Measurements from ENCODE around the gene NR5A1.

The NR5A1 gene

DNA sequence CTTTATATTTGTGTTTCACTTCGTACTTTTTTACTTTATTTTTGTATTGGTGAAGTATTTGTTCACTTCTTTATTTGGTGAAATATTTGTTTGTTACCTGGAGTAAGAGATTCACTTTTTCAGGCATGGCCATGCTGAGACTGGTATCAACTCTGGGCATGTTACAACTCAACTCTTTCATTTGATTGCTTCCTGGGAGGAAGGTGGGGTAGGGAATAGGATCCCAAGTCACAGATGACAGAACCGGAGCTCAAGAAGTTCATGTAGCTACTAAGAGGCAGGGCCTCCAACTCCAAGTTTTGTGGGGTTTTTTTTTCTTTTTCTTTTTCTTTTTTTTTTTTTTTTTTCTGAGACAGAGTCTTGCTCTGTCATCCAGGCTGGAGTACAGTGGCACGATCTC lies 63.0 kb downstream of the NR5A1 start:
- TF ChIP-seq EZH2phosphoT487 (IDR thresholded peaks at IDR 0.05; ENCODE audit: borderline replicate concordance): no peak
- TF ChIP-seq, protein P1, sequence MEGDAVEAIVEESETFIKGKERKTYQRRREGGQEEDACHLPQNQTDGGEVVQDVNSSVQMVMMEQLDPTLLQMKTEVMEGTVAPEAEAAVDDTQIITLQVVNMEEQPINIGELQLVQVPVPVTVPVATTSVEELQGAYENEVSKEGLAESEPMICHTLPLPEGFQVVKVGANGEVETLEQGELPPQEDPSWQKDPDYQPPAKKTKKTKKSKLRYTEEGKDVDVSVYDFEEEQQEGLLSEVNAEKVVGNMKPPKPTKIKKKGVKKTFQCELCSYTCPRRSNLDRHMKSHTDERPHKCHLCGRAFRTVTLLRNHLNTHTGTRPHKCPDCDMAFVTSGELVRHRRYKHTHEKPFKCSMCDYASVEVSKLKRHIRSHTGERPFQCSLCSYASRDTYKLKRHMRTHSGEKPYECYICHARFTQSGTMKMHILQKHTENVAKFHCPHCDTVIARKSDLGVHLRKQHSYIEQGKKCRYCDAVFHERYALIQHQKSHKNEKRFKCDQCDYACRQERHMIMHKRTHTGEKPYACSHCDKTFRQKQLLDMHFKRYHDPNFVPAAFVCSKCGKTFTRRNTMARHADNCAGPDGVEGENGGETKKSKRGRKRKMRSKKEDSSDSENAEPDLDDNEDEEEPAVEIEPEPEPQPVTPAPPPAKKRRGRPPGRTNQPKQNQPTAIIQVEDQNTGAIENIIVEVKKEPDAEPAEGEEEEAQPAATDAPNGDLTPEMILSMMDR (conservative IDR thresholded peaks at IDR 0.05; ENCODE audit: low read length): no peak
- no peaks in the 10 kb centered on the region for H3K9me2 ChIP-seq (replicated peaks; ENCODE audit: low read depth, low read length)
- no peak overlapping the region for H3K4me3 ChIP-seq (ENCODE audit: low read length, poor library complexity, severe bottlenecking)
- no peaks in the 10 kb centered on the region for H3K27me3 ChIP-seq (ENCODE audit: insufficient read depth, low read length, poor library complexity, severe bottlenecking)
- H3F3A ChIP-seq (ENCODE audit: low read depth): no peaks in the 10 kb centered on the region
- H2AFZ ChIP-seq (ENCODE audit: low read length): no peak overlapping the region
- H3K4me2 ChIP-seq (ENCODE audit: low read depth, low read length, poor library complexity, severe bottlenecking): no peak overlapping the region
- H3K36me3 ChIP-seq (ENCODE audit: insufficient read depth, low read length): no peaks in the 10 kb centered on the region
- H3K79me2 ChIP-seq (ENCODE audit: insufficient read depth, low read length): no peaks in the 10 kb centered on the region
- no peaks in the 10 kb centered on the region for H3K9me3 ChIP-seq (ENCODE audit: insufficient read depth, low read depth, low read length)
- H4K20me1 ChIP-seq (ENCODE audit: insufficient read depth, low read length, poor library complexity, severe bottlenecking): no peaks in the 10 kb centered on the region
- no peak overlapping the region for H3K9ac ChIP-seq (ENCODE audit: low read depth, low read length, poor library complexity, severe bottlenecking)
- no peaks in the 10 kb centered on the region for H3K4me1 ChIP-seq (ENCODE audit: insufficient read depth, low read length, poor library complexity, severe bottlenecking)

DNA sequence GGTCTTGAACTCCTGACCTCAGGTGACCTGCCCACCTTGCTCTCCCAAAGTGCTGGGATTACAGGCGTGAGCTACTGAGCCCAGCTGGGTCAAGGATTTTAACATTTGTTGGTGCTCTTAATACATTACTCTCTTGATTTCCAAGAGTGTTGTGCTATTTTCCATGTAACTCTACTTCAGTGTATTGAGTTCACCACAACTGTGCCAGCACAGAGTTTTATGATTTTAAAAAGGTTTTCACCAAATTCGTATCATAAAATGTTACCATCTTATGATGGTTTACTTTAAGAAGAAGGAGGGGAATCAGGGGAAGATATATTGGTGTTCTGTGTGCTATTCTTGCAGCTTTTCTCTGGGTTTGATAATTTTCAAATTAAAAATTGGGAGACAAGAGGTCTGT lies 63.6 kb downstream of the NR5A1 start:
- Histone ChIP-seq H3K4me1 (ENCODE audit: insufficient read depth, low read length, poor library complexity, severe bottlenecking) (no peaks in the 10 kb centered on the region), H2AFZ (ENCODE audit: low read length) (no peak overlapping the region), H3K79me2 (ENCODE audit: insufficient read depth, low read length) (no peaks in the 10 kb centered on the region), H3K4me3 (ENCODE audit: low read length, poor library complexity, severe bottlenecking) (no peak overlapping the region), H3K4me2 (ENCODE audit: low read depth, low read length, poor library complexity, severe bottlenecking) (no peak overlapping the region), H3K27me3 (ENCODE audit: insufficient read depth, low read length, poor library complexity, severe bottlenecking) (no peaks in the 10 kb centered on the region), H3F3A (ENCODE audit: low read depth) (no peaks in the 10 kb centered on the region), H3K36me3 (ENCODE audit: insufficient read depth, low read length) (no peaks in the 10 kb centered on the region), H3K9me2 (replicated peaks; ENCODE audit: low read depth, low read length) (no peaks in the 10 kb centered on the region), H3K9ac (ENCODE audit: low read depth, low read length, poor library complexity, severe bottlenecking) (no peak overlapping the region), H4K20me1 (ENCODE audit: insufficient read depth, low read length, poor library complexity, severe bottlenecking) (no peaks in the 10 kb centered on the region), H3K9me3 (ENCODE audit: insufficient read depth, low read depth, low read length) (no peaks in the 10 kb centered on the region)
- TF ChIP-seq EZH2phosphoT487 (IDR thresholded peaks at IDR 0.05; ENCODE audit: borderline replicate concordance): no peak
- TF ChIP-seq, protein P1 (conservative IDR thresholded peaks at IDR 0.05; ENCODE audit: low read length): no peak

DNA sequence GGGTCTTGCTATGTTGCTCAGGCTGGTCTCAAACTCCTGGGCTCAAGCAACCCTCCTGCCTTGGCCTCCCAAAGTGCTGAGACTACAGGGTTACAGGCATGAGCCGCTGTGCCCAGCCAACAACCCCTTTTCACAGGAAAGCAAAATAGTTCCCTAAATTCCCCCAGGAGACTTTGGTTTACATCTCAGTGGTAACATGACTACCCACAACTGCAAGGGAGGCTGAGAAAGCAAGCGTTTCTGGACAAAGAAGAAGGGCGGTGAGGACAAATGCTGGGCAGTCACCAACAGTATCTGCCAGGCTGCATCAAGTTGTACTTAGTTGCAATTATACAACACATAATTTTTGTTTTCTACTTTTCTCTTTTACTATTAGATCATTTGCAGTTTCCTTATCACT lies 64.4 kb downstream of the NR5A1 start:
- Histone ChIP-seq H2AFZ (ENCODE audit: low read length) (no peak overlapping the region), H3K4me2 (ENCODE audit: low read depth, low read length, poor library complexity, severe bottlenecking) (no peak overlapping the region), H3K27me3 (ENCODE audit: insufficient read depth, low read length, poor library complexity, severe bottlenecking) (no peaks in the 10 kb centered on the region), H4K20me1 (ENCODE audit: insufficient read depth, low read length, poor library complexity, severe bottlenecking) (no peaks in the 10 kb centered on the region), H3K4me1 (ENCODE audit: insufficient read depth, low read length, poor library complexity, severe bottlenecking) (no peaks in the 10 kb centered on the region), H3K36me3 (ENCODE audit: insufficient read depth, low read length) (no peaks in the 10 kb centered on the region), H3K79me2 (ENCODE audit: insufficient read depth, low read length) (no peaks in the 10 kb centered on the region), H3K9me2 (replicated peaks; ENCODE audit: low read depth, low read length) (no peaks in the 10 kb centered on the region), H3K9me3 (ENCODE audit: insufficient read depth, low read depth, low read length) (no peaks in the 10 kb centered on the region), H3F3A (ENCODE audit: low read depth) (no peaks in the 10 kb centered on the region), H3K4me3 (ENCODE audit: low read length, poor library complexity, severe bottlenecking) (no peak overlapping the region), H3K9ac (ENCODE audit: low read depth, low read length, poor library complexity, severe bottlenecking) (no peak overlapping the region)
- no peak for TF ChIP-seq EZH2phosphoT487 (IDR thresholded peaks at IDR 0.05; ENCODE audit: borderline replicate concordance)
- TF ChIP-seq, protein P1 (conservative IDR thresholded peaks at IDR 0.05; ENCODE audit: low read length): no peak
